NK-92 (cell line): ENCODE measurements around the gene LPP.

ENCODE experiments used
- DNase-seq: peaks from one replicate; lab custom pipeline; 2025; ENCODE audit not compliant: unreplicated experiment; lab: John Stamatoyannopoulos, UW

The LPP gene

GRCh38 chr3:188352196-188352927, 198.4 kb downstream of the LPP start:
- no peak for DNase-seq

- DNase-seq = no peak
Observed at GRCh38 chr3:188353426-188353825, 199.5 kb downstream of the LPP start.

GRCh38 chr3:188358787-188359493, 205.0 kb downstream of the LPP start:
- no peak for DNase-seq

GRCh38 chr3:188360364-188360881, 206.5 kb downstream of the LPP start:
- DNase-seq = no peak

GRCh38 chr3:188361888-188362287, 207.9 kb downstream of the LPP start:
- DNase-seq = no peak

GRCh38 chr3:188362405-188362831, 208.5 kb downstream of the LPP start:
- no peak for DNase-seq

- DNase-seq = no peak
Observed at GRCh38 chr3:188365184-188365583, 211.2 kb downstream of the LPP start.

GRCh38 chr3:188365988-188366698, 212.2 kb downstream of the LPP start:
- no peak for DNase-seq

- no peak for DNase-seq
Observed at GRCh38 chr3:188367678-188368077, 213.7 kb downstream of the LPP start.

- DNase-seq = no peak
Observed at GRCh38 chr3:188369526-188369925, 215.6 kb downstream of the LPP start.

GRCh38 chr3:188370081-188370830, 216.3 kb downstream of the LPP start:
- DNase-seq = no peak

- no peak for DNase-seq
Observed at GRCh38 chr3:188378786-188379185, 224.8 kb downstream of the LPP start.

GRCh38 chr3:188380252-188380651, 226.3 kb downstream of the LPP start:
- DNase-seq = no peak

- no peak for DNase-seq
Observed at GRCh38 chr3:188380722-188381121, 226.8 kb downstream of the LPP start.

GRCh38 chr3:188383748-188384147, 229.8 kb downstream of the LPP start:
- DNase-seq = no peak

GRCh38 chr3:188385295-188385694, 231.3 kb downstream of the LPP start:
- no peak for DNase-seq

GRCh38 chr3:188389711-188390342, 235.9 kb downstream of the LPP start:
- no peak for DNase-seq

GRCh38 chr3:188390343-188390718, 236.4 kb downstream of the LPP start:
- no peak for DNase-seq

- DNase-seq = no peak
Observed at GRCh38 chr3:188390775-188391443, 237.0 kb downstream of the LPP start.

- no peak for DNase-seq
Observed at GRCh38 chr3:188391592-188391991, 237.6 kb downstream of the LPP start.
